MCF 10A (cell line): Measurements from ENCODE around the gene CNDP2. TPM values are rescaled to one million over a fixed set of nuclear protein-coding genes. Genes with fewer than 3 reads are reported as not detected.

ENCODE experiments used
- BruUV-seq: library from RNA; stranded (reverse); fragments of 400-500 nt; replicated peaks from 2 replicates; lab custom pipeline; 2021; lab: Mats Ljungman, UMichigan
- CTCF ChIA-PET: fragments of 300-600 bp; sonication (Branson Sonifier 250); formaldehyde crosslinking; extraction: SDS; loops from one replicate; lab custom pipeline; 2021; ENCODE audit warnings: antibody characterized with exemption, inconsistent platforms; lab: Yijun Ruan, JAX
- POLR2A ChIA-PET: fragments of 300-600, 350-650 bp; sonication (Branson Sonifier 250); formaldehyde crosslinking; extraction: SDS; loops from one replicate; lab custom pipeline; 2020; ENCODE audit warnings: antibody characterized with exemption, inconsistent platforms; lab: Yijun Ruan, JAX
- DNase-seq: peaks from one replicate; pipeline ENCODE4 v3.0.0-alpha.2; 2018; ENCODE audit not compliant: unreplicated experiment
- H3K27ac Mint-ChIP-seq: one replicate; pipeline ENCODE4 v1.8.0; 2022; ENCODE audit warnings: mild to moderate bottlenecking, low read depth, mixed read lengths; ENCODE audit not compliant: unreplicated experiment
- H3K27me3 Mint-ChIP-seq: one replicate; pipeline ENCODE4 v1.8.0; 2022; ENCODE audit warnings: mixed read lengths; ENCODE audit not compliant: insufficient read depth, unreplicated experiment
- H3K36me3 Mint-ChIP-seq: one replicate; pipeline ENCODE4 v1.8.0; 2022; ENCODE audit warnings: mild to moderate bottlenecking, moderate library complexity, mixed read lengths; ENCODE audit not compliant: insufficient read depth, unreplicated experiment
- H3K4me1 Mint-ChIP-seq: one replicate; pipeline ENCODE4 v1.8.0; 2022; ENCODE audit warnings: mixed read lengths; ENCODE audit not compliant: insufficient read depth, unreplicated experiment
- H3K4me3 Mint-ChIP-seq: one replicate; pipeline ENCODE4 v1.8.0; 2022; ENCODE audit warnings: mild to moderate bottlenecking, moderate library complexity, mixed read lengths; ENCODE audit not compliant: unreplicated experiment
- H3K9me3 Mint-ChIP-seq: one replicate; pipeline ENCODE4 v1.8.0; 2022; ENCODE audit warnings: mixed read lengths; ENCODE audit not compliant: unreplicated experiment
- CTCF ChIP-seq: fragments of 200-600 bp; IDR thresholded peaks from one replicate; pipeline ENCODE4 v1.8.0; 2022; ENCODE audit warnings: antibody characterized with exemption, mild to moderate bottlenecking; ENCODE audit not compliant: unreplicated experiment
- intact Hi-C: fragments of 100-400 bp; cut with micrococcal nuclease; formaldehyde crosslinking; loops from 2 replicates; pipeline ENCODE4 v1.14.1; 2022
- total RNA-seq: library from RNA; stranded (reverse); gene quantifications from 2 replicates; pipeline ENCODE4 v1.2.3, GENCODE V29; 2022

The CNDP2 gene
- total RNA-seq, 1 experiment from 2014 or later, result 194 TPM

DNA sequence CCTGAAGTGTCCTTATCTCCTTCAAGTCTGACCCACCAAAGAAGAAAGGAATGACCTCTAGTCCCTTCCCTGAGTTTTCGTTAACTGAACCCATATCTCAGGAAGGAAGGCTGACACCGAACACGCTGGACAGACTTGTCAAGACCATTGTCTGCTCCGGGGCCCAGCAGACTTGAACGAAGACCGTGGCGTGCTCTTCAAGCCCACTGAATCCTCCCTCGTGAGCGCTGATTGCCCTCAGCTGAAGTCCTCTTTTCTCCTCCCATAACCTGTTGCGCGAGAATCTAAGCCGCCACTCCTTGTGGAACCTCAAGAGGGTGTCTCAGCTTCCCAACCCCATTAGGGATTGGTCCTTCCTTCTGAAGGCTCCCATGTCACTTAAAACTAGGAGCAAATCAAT is 37.5 kb downstream of the CNDP2 start:
- CTCF ChIA-PET, result interaction anchor here (0.6 to 0.7 kb wide), 3 partner anchors 119 to 1746 kb away, joined by 3 to 4 read pairs (median 3); no protein-coding TSS in a partner anchor
- Mint-ChIP-seq H3K4me3 (no peak overlapping the region), H3K27me3 (peaks cover 18% of the 10 kb centered on the region), H3K36me3 (no peaks in the 10 kb centered on the region), H3K4me1 (no peaks in the 10 kb centered on the region), H3K9me3 (no peaks in the 10 kb centered on the region), H3K27ac (no peak overlapping the region)
- POLR2A ChIA-PET, result no interaction called here
- no peak for TF ChIP-seq CTCF
- DNase-seq, result no peak
- intact Hi-C loops, result no loop called here
- BruUV-seq, result no TSS peak

GRCh38 chr18:74534150-74534969 is 38.2 kb downstream of the CNDP2 start, which contains the start of gene CNDP1:
CNDP1 (plus strand) TSS chr18:74534500; CDS start chr18:74534668, 168 bp downstream.
- Mint-ChIP-seq H3K9me3 (no peaks in the 10 kb centered on the region), H3K27me3 (peaks cover 11% of the 10 kb centered on the region), H3K4me3 (no peak within 1 kb of the TSS), H3K4me1 (no peaks in the 10 kb centered on the region), H3K27ac (no peak within 1 kb of the TSS), H3K36me3 (no peaks in the 10 kb centered on the region)
- TF ChIP-seq CTCF, result no peak
- POLR2A ChIA-PET, result interaction anchor here (0.9 kb wide), 1 partner anchor 39 kb away, joined by 5 read pairs; the partner anchor contains the start of gene CNDP2
- no TSS peak for BruUV-seq
- intact Hi-C loops, result no loop called here
- CTCF ChIA-PET, result interaction anchor here (0.6 kb wide), 2 partner anchors 19 to 243 kb away, joined by 3 to 4 read pairs; no protein-coding TSS in a partner anchor
- no peak for DNase-seq

DNA sequence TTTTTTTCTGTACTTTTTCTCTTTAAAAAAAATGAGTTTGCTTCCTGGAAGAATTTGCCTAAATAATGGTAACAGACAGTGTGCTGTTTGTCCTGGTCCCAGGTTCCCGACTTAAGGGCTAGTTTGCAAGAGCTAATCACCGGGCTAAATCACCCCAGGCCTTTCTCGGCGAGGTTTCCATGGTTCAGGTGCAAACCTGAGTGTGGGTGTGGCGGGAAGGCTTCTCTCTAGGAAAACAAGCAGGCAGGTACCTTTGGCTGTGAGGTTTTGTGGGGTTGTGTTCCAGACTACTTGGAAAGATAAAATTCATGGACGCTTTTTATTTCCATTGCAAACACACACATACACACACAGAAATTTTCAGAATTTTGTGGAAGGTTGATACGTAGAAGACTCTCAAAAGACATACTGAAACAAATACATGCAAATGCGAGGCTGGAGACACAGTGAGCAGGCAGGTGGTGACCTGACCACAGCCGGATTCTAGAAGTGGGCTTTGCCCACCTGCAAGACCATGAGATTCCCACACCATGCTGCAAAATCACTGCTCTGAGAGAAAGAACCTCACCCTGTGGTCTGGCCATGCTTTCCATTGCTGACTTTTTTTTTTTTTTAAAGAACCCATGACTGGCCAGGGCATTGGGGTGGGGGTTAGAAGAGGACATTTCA is 39.0 kb downstream of the CNDP2 start:
- POLR2A ChIA-PET, result interaction anchor here (0.9 kb wide), 1 partner anchor 39 kb away, joined by 5 read pairs; the partner anchor contains the start of gene CNDP2
- TF ChIP-seq CTCF, result no peak
- Mint-ChIP-seq H3K27ac (no peak overlapping the region), H3K4me1 (no peaks in the 10 kb centered on the region), H3K27me3 (peaks cover 9% of the 10 kb centered on the region), H3K9me3 (no peaks in the 10 kb centered on the region), H3K36me3 (no peaks in the 10 kb centered on the region), H3K4me3 (no peak overlapping the region)
- DNase-seq, result no peak
- BruUV-seq, result no TSS peak
- intact Hi-C loops, result no loop called here
- CTCF ChIA-PET, result interaction anchor here (0.6 kb wide), 1 partner anchor 19 kb away, joined by 3 read pairs; no protein-coding TSS in a partner anchor

- H3K27ac Mint-ChIP-seq, result no peak overlapping the region
- no peak overlapping the region for H3K4me3 Mint-ChIP-seq
- H3K36me3 Mint-ChIP-seq, result no peaks in the 10 kb centered on the region
- no peak for DNase-seq
- POLR2A ChIA-PET, result interaction anchor here (0.7 to 0.8 kb wide), 2 partner anchors 9 to 380 kb away, joined by 3 to 4 read pairs; no protein-coding TSS in a partner anchor
- no peaks in the 10 kb centered on the region for H3K9me3 Mint-ChIP-seq
- H3K27me3 Mint-ChIP-seq, result no peaks in the 10 kb centered on the region
- CTCF ChIA-PET, result interaction anchor here (0.6 to 1.3 kb wide), 4 partner anchors 13 to 995 kb away, joined by 3 to 5 read pairs (median 4); no protein-coding TSS in a partner anchor
- intact Hi-C loops, result no loop called here
- BruUV-seq, result no TSS peak
- peaks cover 15% of the 10 kb centered on the region for H3K4me1 Mint-ChIP-seq
- no peak for TF ChIP-seq CTCF
These were observed 43.1 kb downstream of the CNDP2 start for GRCh38 chr18:74539289-74539688.
